NAMALWA (cell line): ENCODE results near the gene RESP18.

ENCODE experiments used
- DNase-seq: peaks from one replicate; pipeline ENCODE4 v3.0.0-alpha.2; 2015; ENCODE audit warnings: low spot score

The RESP18 gene

DNA sequence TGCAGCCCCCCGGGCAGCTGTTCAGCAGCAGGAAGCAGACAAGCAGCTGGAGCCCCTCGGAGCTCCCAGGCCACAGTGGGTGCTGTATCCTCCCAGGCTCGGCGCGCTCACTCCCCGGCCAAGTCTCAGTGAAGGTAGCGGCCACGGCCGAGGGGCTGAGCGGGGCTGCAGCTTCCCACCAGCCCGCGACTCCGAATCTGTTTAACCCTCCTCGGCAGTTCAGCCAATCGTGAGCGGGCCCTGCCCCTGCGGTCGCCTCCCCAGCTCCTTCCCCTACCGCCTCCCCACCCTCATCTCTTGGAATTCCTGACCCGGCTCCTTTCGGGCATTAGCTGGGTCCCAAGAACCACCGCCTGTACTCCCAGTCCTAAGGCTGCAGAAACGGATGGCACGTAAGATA is at the start of gene RESP18:
Gene RESP18 (minus strand): TSS at position 203 of the 400 bp plus-strand sequence.
- no peak for DNase-seq

DNA sequence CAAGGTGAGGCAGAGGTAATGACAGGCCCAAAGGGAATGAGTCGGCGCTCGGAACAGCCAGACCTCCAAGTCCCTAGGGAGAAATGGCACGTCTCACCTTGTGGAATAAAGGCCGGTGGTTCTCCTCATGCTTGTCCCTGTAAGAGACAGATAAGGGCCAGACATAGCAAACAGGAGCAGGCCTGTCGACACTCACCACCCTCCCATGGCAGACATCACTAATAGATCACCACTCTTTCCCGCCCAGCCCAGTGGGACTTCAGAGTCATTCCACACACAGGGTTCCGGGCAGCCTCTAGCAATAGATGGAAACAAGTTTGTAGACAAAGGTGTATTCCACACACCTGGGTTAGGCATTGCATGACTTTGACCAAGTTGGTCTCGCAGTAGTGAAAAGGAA is 48.9 kb upstream of the RESP18 start:
- DNase-seq, result no peak

DNA sequence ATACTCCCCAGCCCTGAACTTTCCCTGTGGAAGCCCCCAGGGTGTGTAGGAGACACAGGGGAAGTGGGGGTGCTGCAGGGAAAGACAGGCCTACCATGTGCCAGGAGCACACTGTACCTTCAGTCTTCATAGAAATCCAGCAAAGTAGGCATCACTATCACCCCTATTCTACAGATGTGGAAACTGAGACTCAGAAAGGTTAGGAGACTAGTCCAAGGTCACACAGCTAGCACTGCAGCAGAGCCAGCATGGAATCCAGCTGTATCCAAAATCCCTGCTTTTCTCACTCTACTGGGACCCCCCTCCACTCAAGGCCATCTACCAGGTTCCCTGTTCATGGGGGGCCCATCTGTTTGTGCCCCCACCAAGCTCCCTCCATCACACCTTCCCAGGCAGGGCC is 48.4 kb upstream of the RESP18 start:
- no peak for DNase-seq

DNA sequence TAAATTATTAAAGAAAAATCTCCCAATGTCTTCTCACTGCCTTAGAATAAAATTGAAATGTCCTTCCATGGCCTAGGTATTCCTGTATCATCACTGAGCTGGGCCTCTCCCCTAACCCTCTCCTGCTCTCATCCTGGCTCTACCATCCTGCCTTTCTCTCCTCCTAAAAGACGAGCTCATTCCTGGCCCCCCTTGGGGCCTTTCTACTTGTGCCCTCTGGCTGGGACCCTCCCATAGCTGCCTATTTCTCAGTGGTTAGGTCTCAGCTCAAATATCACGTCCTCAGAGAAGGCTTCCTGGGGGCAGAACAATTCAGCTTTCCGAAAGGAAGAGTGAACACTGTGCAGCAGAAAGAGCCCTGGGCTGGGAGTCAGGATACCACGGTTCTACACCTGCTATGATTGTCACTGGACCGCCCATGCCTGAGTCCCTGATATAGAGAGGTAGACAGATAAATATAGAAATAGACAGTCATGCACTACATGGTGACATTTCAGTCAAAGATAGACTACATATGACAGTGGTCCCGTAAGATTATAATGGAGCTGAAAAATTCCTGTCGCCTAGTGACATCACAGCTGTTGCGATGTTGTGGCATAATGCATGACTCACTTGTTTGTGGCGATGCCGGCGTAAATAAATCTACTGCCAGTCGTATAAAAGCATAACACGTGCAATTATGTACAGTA is 45.8 kb upstream of the RESP18 start:
- no peak for DNase-seq

DNA sequence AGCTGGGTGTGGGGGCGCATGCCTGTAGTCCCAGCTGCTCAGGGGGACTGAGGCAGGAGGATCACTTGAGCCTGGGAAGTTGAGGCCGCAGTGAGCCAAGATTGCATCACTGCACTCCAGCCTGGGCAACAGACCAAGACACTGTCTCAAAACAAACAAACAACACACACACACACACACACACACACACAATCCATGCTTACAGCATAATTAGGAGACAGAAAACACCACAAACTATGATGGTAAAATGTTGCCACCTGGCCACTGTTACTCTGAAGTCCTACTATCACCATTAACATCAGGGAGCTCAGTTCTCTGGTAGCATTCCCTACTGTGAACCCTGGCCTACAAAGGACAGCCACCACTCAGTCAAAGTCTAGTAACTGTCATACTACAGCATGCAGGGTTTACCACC is 36.9 kb upstream of the RESP18 start:
- DNase-seq, result no peak

DNA sequence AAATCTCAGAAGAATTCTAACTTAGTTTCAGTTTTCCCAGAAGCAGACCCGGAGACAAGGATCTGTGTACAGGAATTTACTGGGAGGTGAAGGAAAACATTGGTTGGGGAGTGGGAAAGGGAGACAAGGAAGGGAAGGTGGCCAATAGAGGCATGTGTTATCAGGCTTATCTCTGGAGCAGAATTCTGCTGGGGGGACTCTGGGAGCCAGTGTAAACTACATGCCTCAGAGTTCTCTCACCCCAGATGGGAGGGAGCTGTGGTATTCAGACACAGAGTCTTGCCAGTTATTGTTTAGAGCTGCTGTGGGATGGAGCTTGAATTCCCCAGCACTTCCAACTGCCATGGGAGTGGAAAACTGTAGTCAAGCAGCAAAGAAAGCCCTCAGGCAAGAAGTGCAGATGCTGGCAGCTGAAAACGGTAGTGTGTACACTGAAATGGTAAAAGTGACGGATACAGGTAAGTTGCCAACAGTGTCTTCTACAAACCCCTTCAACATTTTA is 36.2 kb upstream of the RESP18 start:
- no peak for DNase-seq

DNA sequence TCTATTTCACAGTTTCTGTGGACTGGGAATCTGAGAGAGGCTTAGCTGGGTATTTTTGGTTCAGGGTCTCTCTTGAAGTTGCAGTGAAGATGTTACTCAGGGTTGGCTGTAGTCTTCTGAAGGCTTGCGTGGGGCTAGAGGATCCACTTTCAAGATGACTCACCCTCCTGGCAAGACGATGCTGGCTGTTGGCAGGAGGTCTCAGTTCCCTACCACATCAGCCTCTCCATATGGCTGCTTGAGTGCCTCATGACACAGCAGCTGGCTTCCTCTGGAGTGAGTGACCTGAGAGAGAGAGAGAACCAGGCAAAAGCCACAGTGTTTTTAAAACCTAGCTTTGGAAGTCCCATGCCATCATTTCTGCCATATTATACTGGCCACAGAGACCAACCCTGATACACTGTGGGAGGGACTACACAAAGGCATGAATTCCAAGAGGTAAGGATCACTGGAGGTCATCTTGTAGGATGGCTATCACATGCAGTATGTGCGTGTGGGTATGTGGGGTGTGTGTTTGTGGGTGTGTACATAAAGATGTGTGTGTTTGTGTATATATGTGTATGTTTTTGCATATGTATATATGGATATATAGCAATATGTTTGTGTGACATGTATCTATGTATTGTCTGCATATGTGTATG is 30.1 kb upstream of the RESP18 start:
- no peak for DNase-seq

DNA sequence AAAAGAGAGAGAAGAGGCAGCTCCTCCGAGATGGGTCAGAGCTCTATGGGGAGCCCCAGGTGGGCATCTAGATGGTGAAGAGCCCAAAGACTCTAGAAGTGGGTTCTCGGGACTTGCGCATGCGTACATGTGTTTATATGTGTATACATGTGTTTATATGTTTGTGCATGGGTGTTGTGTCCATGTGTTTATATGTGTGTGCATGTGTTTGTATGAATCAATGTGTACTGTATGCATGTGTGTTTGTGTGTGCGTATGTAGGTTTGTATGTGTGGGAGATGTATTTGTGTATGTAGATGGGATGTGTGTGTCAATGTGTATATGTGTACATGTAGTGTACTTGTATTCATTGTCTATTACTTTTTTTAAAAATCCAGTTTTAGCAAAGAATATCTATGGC is 29.5 kb upstream of the RESP18 start:
- DNase-seq, result no peak

DNA sequence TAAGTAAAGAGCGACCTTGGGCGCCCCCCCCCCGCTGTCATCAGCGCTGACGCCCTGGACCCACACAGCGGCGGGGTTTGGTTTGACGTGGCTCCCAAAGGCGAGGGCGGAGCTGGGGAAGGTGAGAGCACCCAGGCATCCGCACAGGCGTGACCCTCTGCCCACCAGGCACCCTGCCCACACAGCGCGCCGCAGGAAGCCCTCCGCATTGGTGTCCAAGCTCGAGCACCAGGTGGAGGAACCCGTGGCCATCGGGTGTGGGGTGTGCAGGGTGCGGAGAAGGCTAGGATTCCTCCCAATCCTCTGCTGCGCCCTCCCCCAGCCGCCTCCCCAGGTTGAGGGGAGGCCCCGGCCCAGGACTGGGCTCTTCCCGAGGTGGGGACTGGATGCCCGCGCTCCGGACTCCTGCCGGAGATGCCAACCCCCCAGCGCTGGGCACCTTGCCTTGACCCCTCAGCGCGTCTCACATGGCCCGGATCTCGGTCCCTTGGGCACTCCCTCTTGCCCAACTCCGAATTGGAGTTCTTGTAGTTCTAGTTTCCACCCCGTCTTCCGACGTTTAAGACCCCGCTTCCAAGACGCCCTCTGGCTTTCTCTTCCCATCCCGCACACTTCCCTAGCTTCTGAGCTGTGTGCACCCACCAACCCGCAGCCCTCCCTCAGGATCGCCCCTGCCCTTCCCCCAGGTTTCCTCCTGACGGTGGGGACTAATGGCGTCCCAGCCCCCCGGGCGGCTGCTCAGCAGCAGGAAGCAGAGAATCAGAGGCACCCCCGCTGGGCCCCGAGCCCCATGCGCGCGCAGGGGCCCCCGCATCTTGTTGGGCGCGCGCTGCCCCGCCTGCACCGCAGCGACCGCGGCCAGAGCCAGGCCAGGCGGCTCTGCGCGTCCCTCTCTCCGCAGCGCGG is 25.9 kb upstream of the RESP18 start:
- no peak for DNase-seq

DNA sequence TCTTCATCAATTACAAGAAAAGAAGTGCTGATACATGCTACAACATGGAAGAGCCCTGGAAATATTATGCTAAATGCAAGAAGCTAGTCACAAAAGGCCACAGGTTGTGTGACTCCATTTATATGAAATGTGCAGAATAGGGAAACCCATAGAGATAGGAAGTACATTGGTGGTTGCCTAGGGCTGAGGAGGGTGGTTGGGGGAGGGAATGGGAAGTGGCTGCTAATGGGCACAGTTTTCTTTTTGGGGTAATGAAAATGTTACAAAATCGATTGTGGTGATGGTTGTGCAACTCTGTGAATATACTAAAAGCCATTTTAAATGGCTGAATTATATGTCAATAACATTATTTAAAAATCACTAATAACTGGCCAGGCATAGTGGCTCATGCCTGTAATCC is 24.3 kb upstream of the RESP18 start:
- no peak for DNase-seq

DNA sequence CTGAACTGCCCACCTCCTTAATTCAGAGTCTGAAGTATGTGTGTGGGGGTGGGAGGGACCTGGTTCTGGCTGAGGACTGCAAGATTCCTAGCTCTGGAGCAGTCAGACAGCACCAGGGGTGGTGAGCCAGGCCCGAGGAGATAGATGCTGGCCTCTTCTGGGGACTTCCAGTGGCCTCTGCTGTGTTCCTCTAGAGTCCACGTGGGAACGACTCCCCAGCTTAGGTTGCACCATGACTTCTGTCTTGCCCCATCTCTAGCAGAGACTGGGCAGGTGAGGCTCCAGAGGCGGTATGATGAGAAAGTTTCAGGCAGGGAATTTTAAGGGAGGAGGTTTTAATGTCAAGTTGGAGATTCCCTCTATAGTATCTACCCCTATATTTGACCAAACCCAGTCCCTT is 22.0 kb upstream of the RESP18 start:
- no peak for DNase-seq

DNA sequence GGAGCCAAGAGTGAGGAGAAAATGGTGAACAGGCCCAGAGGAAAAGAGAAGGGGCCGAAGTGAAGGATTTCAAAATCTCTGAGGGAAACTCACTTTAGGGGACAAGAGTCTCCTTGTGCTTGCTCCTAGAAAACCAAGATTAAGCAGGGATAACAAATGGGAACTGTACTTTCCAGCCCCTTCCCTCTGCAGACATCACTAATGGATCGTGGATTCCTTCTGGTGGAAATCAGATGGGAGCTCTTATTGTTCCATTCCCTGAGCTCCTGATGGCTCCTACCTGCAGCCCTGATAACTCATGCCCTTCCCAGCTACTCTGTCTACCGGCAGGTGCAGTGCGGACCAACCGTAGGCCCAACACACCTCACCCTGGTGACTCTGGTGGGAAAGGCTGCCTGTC is 20.6 kb upstream of the RESP18 start:
- no peak for DNase-seq

DNA sequence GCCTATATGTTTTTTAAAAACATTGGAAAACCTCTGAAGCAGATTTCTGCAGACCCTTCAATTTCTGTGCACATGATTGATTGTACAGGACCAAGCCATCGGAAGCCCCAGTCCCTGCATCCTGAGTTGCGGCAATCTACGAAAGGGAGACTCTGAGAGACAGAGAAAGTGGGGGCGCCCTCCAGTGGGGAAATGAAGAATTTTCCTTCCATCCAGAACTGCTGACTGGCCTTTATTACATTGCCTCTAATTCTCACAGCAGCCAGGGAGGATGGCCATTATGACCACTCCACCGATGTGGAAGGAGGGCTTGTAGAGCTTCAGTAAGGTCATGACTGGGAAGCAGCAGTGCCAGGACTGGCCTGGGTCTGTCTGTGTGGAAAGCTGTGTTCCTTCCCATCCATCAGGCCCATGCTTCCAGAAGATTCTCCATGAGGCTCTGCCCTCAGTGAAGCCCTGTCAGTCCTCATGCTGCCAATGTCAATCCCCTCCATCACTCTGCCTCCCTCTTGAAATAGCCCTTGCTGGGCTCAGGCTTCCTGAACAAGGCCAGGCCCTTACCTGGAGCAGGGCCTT is 20.0 kb upstream of the RESP18 start:
- DNase-seq, result peak; percentile 79

DNA sequence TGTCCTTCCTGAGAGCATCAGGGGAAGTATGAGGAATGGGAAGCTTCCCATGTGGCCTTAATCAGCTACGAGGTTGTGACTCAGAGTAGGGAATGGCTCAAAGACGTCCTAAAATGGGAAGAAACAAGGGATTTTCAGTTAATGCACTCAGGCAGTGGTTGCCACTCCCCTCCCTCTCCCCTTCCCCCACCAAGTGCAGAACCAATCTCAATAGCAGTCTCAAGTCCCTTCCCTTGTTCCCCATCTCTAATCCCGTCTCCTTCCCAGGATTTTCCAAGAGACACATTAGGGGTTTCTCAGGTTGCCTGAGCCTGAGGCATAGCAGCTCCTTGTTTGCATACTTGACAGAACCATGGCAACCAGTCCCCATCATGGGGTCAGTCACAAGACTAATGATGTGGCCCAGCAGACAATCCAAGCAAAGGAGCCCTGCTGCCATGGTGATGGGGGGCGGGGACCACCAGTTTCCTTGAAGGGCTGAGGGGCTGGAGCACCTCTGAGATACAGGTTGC is 18.2 kb upstream of the RESP18 start:
- peak; percentile 47 for DNase-seq

DNA sequence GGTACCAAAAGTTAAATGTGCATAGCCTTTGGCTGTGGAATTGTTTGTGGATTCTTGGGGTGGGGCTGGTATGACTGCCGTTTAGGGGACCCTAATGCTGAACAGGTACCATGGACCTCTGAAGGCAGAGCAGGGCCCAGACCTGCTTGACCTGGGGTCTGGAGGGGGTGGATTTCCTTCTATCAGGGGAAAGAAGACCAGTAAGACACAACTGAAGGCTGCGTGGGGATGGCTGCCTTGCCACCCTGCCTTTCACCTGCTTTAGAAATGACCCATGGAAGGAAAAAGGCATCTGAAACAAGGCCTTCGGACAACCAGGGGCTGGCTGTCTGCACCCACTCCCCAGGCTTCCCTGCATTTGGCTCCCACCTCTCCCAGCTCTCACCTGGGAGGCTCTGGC is 17.7 kb upstream of the RESP18 start:
- DNase-seq, result no peak

DNA sequence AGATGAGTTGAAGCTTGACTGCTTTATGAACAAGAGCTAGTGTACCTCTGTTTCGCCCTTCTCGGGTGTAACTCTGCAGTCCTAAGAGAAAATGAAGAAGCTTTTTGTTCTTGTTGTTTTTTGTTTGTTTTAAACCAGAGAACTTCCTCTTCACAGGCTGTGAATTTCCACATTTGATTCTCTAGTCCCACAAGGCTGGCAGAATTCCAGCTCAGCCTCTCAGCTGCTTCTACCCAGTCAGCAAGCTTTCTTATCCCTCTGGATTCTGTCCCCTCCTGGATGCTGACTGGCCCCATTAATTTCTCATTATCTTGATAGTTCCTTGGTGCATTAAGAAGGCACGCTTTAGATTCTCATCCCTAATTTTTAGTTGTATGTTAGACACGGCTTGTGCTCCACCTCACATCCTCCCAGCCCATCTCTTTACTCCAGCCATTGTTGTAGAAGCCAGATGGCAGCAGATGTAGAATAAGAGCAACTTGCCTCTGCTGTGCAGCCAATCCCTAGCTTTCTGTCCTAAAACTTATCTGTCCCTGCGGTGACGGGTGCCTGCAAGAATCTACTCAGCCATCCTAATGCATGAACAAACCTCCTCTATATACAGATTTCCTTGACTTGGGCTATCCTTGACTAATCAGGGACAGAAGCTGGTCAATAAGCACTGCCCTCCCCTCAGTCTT is 12.3 kb upstream of the RESP18 start:
- no peak for DNase-seq

DNA sequence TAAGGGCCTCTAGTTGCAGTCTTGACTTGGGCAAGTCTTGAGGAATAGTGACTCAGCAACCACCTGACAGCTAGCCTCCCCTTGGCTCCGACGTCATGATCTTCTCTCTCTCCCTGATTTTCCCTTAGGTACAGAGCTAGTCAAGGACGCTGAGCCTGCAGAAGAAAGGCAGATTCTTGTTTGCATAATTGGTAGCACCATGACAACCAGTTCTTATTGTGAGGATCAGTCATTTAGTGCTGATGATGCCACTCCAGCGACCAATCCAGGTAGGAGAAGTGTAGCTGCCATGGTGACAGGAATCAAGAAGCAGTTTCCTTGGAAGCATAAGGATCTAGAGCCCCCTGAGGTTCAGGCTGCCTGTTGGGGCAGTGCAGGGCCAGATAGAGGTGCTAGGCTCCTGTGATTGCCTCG is 2.8 kb upstream of the RESP18 start:
- no peak for DNase-seq

DNA sequence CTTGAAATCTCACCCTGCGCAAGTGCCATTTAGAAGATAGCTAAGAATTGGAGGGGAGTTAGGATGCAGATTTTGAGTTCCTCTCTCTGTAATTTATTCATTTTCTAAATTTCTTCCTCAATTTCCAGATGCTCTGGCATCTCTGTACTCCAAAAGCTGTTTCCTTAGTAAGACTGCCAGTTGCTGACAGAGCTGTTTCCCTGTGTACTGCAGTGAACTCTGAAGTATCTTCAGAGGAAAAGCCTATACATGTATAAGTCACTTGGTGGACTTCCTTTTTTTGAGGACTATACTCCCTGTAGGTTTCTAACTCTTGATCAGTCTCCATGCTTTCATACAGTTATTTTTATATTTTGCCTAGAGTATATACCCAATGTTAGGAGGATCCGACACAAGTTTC is 1.5 kb upstream of the RESP18 start:
- DNase-seq, result no peak

DNA sequence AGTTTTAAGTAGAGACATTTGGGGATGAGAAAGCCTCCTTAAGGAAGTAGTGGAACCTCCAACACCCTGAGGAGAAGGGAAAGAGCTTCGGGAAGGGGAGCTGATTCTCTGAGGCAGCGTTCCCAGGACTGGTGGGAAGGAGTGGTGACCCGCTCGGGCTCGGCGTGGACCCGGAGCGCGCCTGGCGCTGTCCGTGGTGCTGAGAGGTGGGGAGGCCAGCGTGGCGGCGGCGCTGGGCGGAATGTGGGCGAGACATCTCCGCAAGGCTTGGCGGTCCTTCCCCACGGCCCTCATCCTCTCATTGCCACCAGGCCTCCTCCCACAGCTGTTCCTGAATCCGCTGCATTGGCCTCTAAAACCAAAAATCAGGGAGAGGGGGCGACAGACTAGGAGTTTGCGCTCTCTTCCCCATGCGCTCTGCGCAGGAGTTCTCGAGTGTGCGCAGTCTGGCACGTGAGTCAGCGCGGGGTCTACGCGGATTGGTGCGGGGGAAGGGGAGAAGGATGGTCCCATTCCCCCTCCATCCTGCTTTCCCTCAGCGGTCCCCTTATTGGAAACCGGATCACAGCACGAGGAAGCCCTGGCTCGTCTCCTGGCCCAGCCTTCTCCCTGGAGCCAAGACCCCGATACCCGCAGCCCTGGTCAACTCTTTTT is 857 bp downstream of the RESP18 start:
- DNase-seq, result no peak

DNA sequence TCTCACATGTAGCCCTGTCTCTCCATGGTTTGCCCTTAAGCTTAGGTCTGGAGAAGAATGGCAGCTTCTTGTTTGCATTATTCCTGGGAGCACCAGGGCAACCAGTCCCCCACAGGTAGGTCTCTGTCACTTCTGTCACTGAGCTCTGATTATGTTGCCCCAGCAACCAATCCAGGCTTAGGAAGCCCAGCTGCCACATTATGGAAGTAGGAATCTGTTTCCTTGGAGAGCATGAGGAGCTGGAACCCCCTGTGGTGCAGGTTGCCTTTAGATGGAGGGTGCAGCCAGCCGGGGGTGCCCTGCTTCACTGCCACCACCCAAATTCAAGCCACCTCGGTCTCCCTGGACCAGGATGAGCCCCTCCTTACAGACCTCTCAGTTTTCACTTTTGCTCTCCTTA is 4.8 kb downstream of the RESP18 start:
- no peak for DNase-seq

DNA sequence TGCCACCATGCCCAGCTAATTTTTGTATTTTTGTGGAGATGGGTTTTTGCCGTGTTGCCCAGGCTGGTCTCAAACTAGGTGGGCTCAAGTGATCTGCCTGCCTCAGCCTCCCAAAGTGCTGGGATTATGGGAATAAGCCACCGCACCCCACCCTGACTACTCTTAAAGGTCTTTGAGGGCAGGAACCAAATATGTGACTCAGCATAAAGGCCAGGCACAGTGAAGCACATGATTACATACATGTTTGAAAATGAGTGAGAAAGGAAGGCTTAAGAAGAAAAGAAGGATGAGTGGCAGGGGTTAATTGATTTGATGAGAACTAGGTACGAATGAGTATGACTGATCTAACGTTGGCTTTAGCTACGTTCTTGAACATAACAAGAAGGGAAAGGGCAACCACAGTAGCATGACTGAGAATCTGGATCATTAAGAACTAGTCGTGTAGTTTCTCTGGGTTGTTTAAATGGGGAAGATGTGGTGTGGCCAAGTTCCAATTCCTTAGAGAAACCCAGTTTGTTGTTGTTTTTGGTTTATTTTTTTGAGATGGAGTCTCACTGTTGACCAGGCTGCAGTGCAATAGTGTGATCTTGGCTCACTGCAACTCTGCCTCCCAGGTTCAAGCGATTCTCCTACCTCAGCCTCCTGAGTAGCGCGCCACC is 6.8 kb downstream of the RESP18 start:
- no peak for DNase-seq
